SHP77 treated with DMSO at 0.1 percent for 48 hours (cell line): ENCODE measurements around the gene RARG.

Experiments
- DNase-seq: peaks from one replicate; lab custom pipeline; 2025; lab: John Stamatoyannopoulos, UW

The RARG gene

DNA sequence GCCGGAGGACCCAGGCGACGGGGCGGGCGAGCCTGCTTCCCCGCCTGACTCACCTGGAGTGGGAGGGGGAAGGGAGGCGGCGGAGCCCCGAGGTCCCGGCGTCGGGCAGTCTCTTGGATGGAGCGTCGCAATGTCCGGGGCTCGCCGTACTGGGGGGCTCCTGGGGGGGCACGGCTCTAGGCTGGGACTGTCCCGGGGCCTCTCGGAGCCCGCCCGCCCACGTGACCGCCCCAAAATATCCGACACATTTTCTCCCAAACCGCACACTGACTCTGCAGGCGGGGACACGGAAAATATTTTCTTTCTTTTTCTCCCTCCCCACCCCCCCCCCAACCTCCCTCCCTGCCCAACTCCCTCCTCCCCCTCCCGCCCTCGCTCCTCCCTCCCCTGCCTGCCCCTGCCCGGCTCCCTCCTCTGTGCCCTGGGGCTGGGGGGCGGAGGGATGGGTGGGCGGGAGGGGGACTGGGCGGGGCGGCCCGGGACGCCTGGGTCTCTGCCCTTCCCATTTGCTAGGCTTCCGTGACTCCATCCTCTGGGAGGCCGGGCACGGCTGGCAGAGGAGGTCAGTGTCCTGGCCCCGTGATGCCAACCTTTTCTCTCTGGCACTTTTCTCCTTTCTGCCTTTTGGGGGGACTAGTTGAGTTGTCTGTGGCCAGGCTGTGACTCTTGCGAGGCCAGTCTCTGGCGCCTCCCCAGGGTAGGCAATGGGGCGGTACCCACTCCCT, at the start of gene RARG:
RARG (minus strand) TSS at position 289 of the 725 bp plus-strand sequence. CDS start 4,664 bp downstream, outside the sequence.
- no peak for DNase-seq

GRCh38 chr12:53279888-53280498, 48.0 kb upstream of the RARG start:
- DNase-seq = no peak

DNA sequence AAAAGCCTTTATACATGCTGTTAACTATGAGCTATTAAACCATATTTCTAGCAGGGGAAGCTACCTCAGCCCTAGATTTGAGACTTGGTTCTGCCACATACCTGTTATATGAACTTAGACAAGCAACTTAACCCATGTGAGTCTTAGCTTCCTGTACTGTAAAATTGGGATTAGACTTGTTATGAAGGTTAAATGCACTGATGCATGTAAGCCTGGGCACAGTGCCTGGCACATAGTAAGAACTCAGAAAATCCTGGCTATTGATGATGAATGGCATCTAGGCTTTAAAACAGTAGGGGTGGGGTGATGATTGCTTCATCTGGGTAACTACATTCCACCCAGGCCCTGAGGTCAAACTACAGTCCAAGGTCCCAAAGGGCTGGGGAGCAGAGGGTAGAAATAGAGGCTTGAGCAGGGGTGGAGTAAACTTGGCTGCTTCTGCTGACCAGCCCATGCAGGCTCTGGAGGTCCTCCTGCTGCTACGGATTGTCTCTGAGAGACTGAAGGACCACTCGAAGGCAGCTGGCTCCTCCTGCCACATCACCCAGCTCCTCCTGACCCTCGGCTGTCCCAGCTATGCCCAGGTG, 47.4 kb upstream of the RARG start:
- no peak for DNase-seq

DNA sequence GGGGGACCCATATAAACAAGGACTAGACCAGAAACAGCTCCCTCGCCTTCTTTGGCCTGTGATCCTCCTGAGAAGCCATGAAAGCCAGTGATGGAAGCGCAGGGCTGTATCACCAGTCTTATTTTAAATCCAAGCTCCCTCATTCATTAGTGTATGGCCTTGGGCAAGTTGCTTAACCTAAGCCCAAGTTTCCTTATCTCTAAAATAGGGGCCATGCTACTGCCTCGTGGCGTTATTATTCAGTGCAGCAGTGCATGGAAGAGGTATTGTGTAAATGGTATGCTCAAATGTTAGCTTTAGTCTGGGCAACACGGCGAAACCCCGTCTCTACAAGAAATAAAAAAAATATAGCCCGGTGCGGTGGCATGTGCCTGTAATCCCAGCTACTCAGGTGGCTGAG, 46.0 kb upstream of the RARG start:
- no peak for DNase-seq

DNA sequence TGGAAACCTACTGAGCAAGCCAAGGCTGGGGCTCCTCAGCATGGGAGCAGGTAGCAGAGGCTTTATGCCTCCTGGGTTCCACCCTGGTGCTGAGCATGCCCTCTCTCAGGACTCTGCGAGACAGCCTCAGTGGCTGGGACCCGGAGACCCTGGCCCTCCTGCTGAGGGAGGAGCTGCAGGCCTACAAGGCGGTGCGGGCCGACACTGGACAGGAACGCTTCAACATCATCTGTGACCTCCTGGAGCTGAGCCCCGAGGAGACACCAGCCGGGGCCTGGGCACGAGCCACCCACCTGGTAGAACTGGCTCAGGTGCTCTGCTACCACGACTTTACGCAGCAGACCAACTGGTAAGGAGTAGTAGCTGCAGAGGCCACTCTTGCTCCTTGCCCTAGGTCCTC, 44.5 kb upstream of the RARG start:
- DNase-seq = no peak

- no peak for DNase-seq
These were observed 42.4 kb upstream of the RARG start for GRCh38 chr12:53274445-53274844.

DNA sequence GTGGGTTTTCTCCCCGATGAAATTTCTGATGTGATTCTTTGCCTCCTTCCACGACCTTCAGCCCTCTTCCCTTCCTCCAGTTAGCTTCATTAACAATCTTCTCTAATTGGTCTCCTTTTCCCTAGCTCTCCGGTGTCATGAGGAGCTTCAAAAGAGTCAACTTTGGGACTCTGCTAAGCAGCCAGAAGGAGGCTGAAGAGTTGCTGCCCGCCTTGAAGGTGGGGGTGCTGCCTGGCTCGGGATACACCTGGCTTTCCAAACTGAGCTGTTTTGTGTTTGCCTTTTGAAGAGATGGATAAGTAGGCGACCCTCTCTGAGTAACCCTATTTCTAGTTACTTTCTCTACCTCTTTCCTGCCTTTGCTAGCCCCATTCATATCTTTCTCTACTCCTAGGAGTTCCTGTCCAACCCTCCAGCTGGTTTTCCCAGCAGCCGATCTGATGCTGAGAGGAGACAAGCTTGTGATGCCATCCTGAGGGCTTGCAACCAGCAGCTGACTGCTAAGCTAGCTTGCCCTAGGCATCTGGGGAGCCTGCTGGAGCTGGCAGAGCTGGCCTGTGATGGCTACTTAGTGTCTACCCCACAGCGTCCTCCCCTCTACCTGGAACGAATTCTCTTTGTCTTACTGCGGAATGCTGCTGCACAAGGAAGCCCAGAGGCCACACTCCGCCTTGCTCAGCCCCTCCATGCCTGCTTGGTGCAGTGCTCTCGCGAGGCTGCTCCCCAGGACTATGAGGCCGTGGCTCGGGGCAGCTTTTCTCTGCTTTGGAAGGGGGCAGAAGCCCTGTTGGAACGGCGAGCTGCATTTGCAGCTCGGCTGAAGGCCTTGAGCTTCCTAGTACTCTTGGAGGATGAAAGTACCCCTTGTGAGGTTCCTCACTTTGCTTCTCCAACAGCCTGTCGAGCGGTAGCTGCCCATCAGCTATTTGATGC, 36.9 kb upstream of the RARG start:
- DNase-seq = no peak

DNA sequence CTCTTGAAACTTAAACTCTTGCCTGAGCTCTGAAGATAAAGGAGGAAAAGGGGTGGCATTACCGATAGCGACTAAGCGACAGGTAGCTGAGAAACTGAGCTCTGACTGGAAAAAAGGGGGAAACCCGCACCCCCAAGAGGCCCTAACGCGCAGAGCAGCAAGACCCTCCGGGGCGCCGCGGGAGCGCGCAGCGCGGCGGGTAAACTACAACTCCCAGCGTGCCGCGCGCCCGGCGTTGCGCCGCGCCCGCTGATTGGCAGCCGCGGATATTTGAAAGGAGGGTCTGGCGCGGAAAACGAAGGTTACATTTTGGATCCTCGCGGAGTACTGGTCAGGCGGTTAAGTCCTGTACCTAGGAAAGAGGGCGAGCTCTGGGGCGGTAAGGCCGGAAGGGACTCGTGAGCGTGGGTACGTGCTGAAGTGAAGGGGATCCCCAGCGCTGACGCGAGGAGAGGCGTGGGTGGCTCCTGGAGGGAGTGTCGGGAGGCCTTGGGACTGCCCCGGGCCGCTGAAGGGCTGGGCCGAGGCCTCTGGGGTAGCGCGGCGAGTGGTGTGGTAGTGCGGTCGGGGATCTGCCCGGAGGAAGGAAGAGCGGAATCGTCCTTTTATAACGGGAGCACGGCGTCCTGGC, 36.1 kb upstream of the RARG start, which contains the start of gene ESPL1:
ESPL1 (plus strand) TSS at position 301 of the 631 bp plus-strand sequence. CDS start 468 bp downstream, outside the sequence.
- DNase-seq = peak; percentile 54

GRCh38 chr12:53267306-53267998, 35.4 kb upstream of the RARG start:
- no peak for DNase-seq

- DNase-seq = no peak
These were observed 33.8 kb upstream of the RARG start for GRCh38 chr12:53265783-53266182.

- DNase-seq = no peak
These were observed 27.9 kb upstream of the RARG start for GRCh38 chr12:53259891-53260290.

- DNase-seq = no peak
These were observed 26.8 kb upstream of the RARG start for GRCh38 chr12:53258541-53259539.

GRCh38 chr12:53255996-53256395, 24.0 kb upstream of the RARG start:
- no peak for DNase-seq

GRCh38 chr12:53254816-53255545, 23.0 kb upstream of the RARG start:
- no peak for DNase-seq

DNA sequence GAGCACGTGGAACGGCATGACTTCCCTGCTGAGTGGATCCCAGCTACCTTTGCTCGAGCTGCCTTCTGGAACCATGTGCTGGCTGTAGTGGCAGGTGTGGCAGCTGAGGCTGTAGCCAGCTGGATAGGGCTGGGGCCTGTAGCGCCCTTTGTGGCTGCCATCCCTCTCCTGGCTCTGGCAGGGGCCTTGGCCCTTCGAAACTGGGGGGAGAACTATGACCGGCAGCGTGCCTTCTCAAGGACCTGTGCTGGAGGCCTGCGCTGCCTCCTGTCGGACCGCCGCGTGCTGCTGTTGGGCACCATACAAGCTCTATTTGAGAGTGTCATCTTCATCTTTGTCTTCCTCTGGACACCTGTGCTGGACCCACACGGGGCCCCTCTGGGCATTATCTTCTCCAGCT, 21.3 kb upstream of the RARG start:
- no peak for DNase-seq

DNA sequence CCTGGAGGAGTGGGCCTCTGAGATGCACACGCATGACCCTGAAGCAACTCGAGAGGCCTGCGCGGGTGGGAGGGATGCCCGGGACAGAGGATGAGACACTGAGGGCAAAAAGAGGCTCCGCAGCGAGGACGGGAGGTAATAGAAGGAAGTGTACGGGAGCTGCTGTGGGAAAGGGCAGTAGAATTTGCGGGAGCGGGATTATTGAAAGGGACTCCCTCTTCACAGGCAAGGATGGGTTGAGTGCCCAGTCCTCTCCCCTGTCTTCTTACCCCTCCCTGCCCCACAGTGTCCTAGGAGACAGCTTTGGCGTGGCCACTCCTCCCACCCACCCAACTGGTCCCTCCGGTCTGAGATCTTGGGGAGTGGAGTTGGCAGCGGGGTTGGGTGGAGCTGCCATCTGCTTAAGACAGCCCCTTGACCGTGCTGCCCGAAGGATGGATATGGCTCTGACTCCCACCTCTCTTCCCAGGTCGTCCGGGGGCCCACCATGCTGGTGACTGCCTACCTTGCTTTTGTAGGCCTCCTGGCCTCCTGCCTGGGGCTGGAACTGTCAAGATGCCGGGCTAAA, 20.4 kb upstream of the RARG start:
- DNase-seq = no peak

DNA sequence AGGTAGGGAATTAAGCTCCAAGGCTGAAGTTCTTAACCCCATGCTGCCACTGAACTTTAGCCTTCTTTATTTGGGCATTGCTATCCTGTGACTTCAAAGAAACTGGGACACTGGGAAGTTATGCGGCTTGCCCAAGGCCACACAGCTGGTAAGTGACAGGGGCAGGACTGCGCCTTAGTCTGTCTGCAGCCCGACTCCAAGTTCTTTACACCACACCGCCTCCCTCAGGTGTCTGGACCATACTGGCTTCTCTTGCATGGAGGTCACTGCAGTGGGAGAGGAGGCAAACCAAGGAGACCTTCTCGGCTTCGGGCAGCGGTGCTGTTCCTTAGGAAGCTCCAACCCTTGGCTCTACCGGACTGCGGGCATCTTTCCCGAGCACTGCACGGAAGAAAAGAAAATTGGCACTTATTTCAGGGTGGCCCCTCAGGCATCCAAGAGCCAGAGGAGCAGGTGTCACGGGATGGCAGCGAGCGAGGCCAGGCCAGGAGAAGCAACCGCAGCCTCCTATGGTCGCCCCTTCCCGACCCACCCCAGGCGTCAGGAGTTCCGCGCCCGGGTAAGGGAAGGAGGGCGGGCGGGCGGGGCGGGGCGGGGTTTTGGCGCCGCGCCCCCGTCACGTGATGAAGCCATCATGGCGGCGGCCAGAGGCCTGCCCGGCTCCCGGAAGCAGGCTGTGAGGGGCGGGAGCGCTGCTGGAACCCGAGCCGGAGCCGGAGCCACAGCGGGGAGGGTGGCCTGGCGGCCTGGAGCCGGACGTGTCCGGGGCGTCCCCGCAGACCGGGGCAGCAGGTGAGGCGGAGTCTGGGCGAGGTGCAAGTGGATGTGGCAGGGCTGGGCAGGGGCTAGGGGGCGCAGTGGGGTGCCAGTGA, 19.7 kb upstream of the RARG start:
- peak; percentile 16 for DNase-seq

DNA sequence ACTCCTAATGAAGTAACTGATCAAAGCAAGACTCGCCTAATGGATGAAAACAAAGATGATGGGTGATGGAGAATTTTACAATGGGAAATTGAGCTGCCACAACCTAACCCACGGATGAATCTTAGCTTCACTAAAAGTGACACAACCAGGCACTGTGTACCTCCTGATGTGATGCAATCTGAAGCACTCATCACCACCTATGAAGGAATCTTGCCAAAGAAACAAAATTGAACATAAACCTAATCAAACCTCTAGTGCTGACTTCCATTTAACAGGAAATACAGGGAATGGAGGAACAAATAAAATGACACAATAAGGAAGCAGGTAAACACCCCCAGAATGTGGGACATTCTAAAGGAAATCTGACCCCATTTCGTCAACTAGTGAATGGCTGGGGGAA, 13.3 kb upstream of the RARG start:
- no peak for DNase-seq
